Pons (tissue), 1 donor: Measurements from ENCODE around the gene IGFBP6.

Experiments
- DNase-seq: peaks from one replicate; pipeline ENCODE4 v3.0.0-alpha.2; 2016; ENCODE audit warnings: low spot score

Gene IGFBP6

GRCh38 chr12:53097564-53098353, at the start of gene IGFBP6:
IGFBP6 (plus strand) TSS chr12:53097667; CDS start chr12:53097718, 51 bp downstream.
- DNase-seq = no peak

GRCh38 chr12:53048033-53048779, 49.3 kb upstream of the IGFBP6 start:
- peak; percentile 80 for DNase-seq

GRCh38 chr12:53048780-53049401, 48.6 kb upstream of the IGFBP6 start:
- DNase-seq = peak; percentile 63

- peak; percentile 46 for DNase-seq
Measured at GRCh38 chr12:53049571-53050318, 47.7 kb upstream of the IGFBP6 start, which contains the start of gene TNS2. TNS2 (plus strand) TSS chr12:53050065; CDS start chr12:53050186, 121 bp downstream.

GRCh38 chr12:53050426-53051057, 46.9 kb upstream of the IGFBP6 start:
- DNase-seq = no peak

GRCh38 chr12:53051058-53051880, 46.2 kb upstream of the IGFBP6 start:
- peak; percentile 98 for DNase-seq

GRCh38 chr12:53051881-53052412, 45.5 kb upstream of the IGFBP6 start:
- no peak for DNase-seq

- peak; percentile 96 for DNase-seq
Measured at GRCh38 chr12:53052419-53053217, 44.8 kb upstream of the IGFBP6 start.

GRCh38 chr12:53053218-53054111, 44.0 kb upstream of the IGFBP6 start:
- peak; percentile 81 for DNase-seq

GRCh38 chr12:53054112-53054878, 43.2 kb upstream of the IGFBP6 start:
- DNase-seq = peak; percentile 98

GRCh38 chr12:53055471-53056266, 41.8 kb upstream of the IGFBP6 start:
- no peak for DNase-seq

- DNase-seq = no peak
Measured at GRCh38 chr12:53056296-53056695, 41.2 kb upstream of the IGFBP6 start.

- no peak for DNase-seq
Measured at GRCh38 chr12:53056901-53057300, 40.6 kb upstream of the IGFBP6 start.

- no peak for DNase-seq
Measured at GRCh38 chr12:53057816-53058500, 39.5 kb upstream of the IGFBP6 start.

GRCh38 chr12:53058674-53059433, 38.6 kb upstream of the IGFBP6 start:
- DNase-seq = no peak
